ENCODE measurements around the gene DHCR7. TPM values are rescaled to one million over a fixed set of nuclear protein-coding genes. Genes with fewer than 3 reads are reported as not detected.

Gene DHCR7
- total and polyA plus RNA-seq, 2 donors from 2014 or later: 17.8 to 35.2 TPM

DNA sequence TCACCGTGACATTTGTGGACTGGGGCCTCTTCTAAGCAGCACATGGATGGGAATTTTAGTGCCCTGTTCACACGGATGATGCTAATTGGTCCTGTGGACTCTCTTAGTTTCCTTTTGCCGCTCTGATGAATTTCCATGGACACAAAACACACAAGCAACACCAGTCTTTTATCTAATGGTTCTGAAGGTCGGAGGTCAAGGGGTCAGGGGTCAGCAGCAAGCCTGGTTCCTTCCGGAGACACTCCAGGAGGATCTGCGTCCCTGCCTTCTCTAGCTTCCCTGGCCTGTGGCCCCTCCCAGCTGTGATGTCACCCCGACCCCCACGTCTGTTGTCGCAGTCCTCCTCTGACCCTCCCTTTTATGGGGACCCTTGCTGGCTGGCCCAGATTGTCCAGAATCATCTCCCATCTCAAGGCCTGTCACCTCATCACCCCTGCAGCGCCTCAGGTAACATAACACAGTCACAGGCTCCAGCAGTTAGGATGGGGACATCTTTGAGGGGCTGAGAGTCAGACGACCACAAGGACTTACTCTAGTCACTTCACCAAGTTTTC lies 11.7 kb upstream of the DHCR7 start:
- no peak overlapping the region for H3K27ac ChIP-seq (ENCODE audit: low read depth in 2 of 2, low read length in 2 of 2)
- no peak overlapping the region for H3K9ac ChIP-seq (ENCODE audit: low read length in 3 of 3)
- intact Hi-C loops (cut with DNase I): no loop called here
- TF ChIP-seq CTCF (IDR thresholded peaks at IDR 0.05; ENCODE audit: borderline replicate concordance, extremely low read depth, insufficient read depth): no peak
- FAIRE-seq (no peak), DNase-seq (peak in 1 of 5 donors; percentile 26)
- H3K4me3 ChIP-seq (ENCODE audit: low read length in 3 of 3): no peak overlapping the region
- H3K36me3 ChIP-seq (ENCODE audit: control insufficient read depth in 2 of 3, insufficient read depth in 3 of 3, low read length in 3 of 3): peaks cover 5 to 44% (median 30%) of the 10 kb centered on the region in 3 donors
- H3K27me3 ChIP-seq (ENCODE audit: control insufficient read depth, insufficient read depth, low read length): no peaks in the 10 kb centered on the region
- H3K4me1 ChIP-seq (ENCODE audit: control insufficient read depth in 2 of 3, insufficient read depth in 2 of 3, low read depth in 1 of 3, low read length in 3 of 3): no peaks in the 10 kb centered on the region
- no peaks in the 10 kb centered on the region for H3K9me3 ChIP-seq (ENCODE audit: control insufficient read depth in 2 of 3, insufficient read depth in 1 of 3, low read length in 3 of 3)

- no peak overlapping the region for H3K27ac ChIP-seq (ENCODE audit: low read depth in 2 of 2, low read length in 2 of 2)
- intact Hi-C loops (cut with DNase I): no loop called here
- no peak for TF ChIP-seq CTCF (IDR thresholded peaks at IDR 0.05; ENCODE audit: borderline replicate concordance, extremely low read depth, insufficient read depth)
- H3K36me3 ChIP-seq (ENCODE audit: control insufficient read depth in 2 of 3, insufficient read depth in 3 of 3, low read length in 3 of 3): peaks cover 5 to 43% (median 30%) of the 10 kb centered on the region in 3 donors
- H3K4me1 ChIP-seq (ENCODE audit: control insufficient read depth in 2 of 3, insufficient read depth in 2 of 3, low read depth in 1 of 3, low read length in 3 of 3): peaks cover 0 to 4% (median 0%) of the 10 kb centered on the region in 3 donors
- FAIRE-seq (no peak), DNase-seq (peak in 1 of 5 donors; percentile 58)
- no peak overlapping the region for H3K9ac ChIP-seq (ENCODE audit: low read length in 3 of 3)
- H3K27me3 ChIP-seq (ENCODE audit: control insufficient read depth, insufficient read depth, low read length): no peaks in the 10 kb centered on the region
- no peak overlapping the region for H3K4me3 ChIP-seq (ENCODE audit: low read length in 3 of 3)
- H3K9me3 ChIP-seq (ENCODE audit: control insufficient read depth in 2 of 3, insufficient read depth in 1 of 3, low read length in 3 of 3): no peaks in the 10 kb centered on the region
Measured at GRCh38 chr11:71459076-71459766, 11.0 kb upstream of the DHCR7 start.

DNA sequence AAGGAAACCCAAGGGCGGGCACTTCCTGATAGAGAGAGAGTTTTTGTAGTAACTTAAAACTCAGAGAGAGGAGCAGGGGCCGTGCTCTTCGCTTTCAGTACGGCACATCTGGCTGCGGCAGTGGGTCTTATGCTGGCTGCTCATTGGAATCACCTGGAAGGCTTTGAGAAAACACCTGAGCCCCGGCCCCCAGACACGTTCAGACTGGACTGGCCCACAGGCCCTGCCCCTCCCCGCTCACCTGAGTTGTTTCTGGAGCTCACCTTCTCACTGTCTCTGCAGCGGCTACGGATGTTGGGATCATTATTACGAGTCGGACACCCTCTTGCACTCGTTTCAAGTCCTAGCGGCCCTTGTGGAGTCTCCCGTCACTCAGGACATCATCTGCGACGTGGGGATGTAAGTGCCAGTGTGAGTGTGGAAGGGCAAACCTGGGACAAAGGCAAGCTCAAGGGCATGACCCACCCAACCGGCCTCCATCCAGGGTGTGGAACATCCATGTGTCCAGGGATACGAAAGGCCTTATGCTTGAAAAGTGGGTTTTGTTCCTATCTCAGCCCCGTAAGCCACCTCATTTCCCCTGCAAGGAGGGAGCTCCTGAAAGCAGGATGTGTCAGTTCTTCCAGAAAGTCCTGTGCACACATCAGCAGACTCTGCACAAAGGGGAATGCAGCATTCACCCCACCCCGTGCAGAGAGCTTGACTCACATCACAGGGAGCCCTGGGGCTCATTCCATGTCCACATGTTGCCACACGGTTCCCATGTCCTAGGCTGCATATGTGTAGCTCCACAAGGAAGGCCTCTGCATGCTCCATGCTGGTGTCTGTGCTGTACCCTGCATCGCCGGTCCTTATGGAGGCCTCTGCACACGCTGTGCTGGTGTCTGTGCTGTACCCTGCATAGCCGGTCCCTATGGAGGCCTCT lies 10.2 kb upstream of the DHCR7 start:
- intact Hi-C loops (cut with DNase I): no loop called here
- Histone ChIP-seq H3K36me3 (ENCODE audit: control insufficient read depth in 2 of 3, insufficient read depth in 3 of 3, low read length in 3 of 3) (peaks cover 5 to 38% (median 30%) of the 10 kb centered on the region in 3 donors), H3K9me3 (ENCODE audit: control insufficient read depth in 2 of 3, insufficient read depth in 1 of 3, low read length in 3 of 3) (no peaks in the 10 kb centered on the region), H3K9ac (ENCODE audit: low read length in 3 of 3) (no peak overlapping the region), H3K27me3 (ENCODE audit: control insufficient read depth, insufficient read depth, low read length) (no peaks in the 10 kb centered on the region), H3K4me3 (ENCODE audit: low read length in 3 of 3) (no peak overlapping the region), H3K4me1 (ENCODE audit: control insufficient read depth in 2 of 3, insufficient read depth in 2 of 3, low read depth in 1 of 3, low read length in 3 of 3) (peaks cover 0 to 9% (median 0%) of the 10 kb centered on the region in 3 donors), H3K27ac (ENCODE audit: low read depth in 2 of 2, low read length in 2 of 2) (no peak overlapping the region)
- no peak for FAIRE-seq
- peak in 1 of 5 donors; percentile 53 for DNase-seq
- TF ChIP-seq CTCF (IDR thresholded peaks at IDR 0.05; ENCODE audit: borderline replicate concordance, extremely low read depth, insufficient read depth): no peak
